H1 (cell line): ENCODE measurements around the gene UBE2H.

Source experiments
- CTCF ChIP-seq, 3 experiments: IDR thresholded peaks; 1 replicate in 2 of 3; 2 replicates in 1 of 3; pipeline versions ENCODE4 v1.5.1 to v1.6.1; 2011; ENCODE audit warnings: low read length in 3 of 3, mild to moderate bottlenecking in 3 of 3, inconsistent platforms in 2 of 3, low read depth in 1 of 3, moderate library complexity in 1 of 3; ENCODE audit not compliant: insufficient read depth in 1 of 3; ENCODE audit errors: control extremely low read depth in 1 of 3
- EZH2 ChIP-seq: fragments of 200-600 bp; sonication (generic); IDR thresholded peaks from 2 replicates; pipeline ENCODE4 v1.7.1; 2012; ENCODE audit warnings: low read depth, mild to moderate bottlenecking, moderate library complexity, low read length, inconsistent platforms; ENCODE audit not compliant: severe bottlenecking

DNA sequence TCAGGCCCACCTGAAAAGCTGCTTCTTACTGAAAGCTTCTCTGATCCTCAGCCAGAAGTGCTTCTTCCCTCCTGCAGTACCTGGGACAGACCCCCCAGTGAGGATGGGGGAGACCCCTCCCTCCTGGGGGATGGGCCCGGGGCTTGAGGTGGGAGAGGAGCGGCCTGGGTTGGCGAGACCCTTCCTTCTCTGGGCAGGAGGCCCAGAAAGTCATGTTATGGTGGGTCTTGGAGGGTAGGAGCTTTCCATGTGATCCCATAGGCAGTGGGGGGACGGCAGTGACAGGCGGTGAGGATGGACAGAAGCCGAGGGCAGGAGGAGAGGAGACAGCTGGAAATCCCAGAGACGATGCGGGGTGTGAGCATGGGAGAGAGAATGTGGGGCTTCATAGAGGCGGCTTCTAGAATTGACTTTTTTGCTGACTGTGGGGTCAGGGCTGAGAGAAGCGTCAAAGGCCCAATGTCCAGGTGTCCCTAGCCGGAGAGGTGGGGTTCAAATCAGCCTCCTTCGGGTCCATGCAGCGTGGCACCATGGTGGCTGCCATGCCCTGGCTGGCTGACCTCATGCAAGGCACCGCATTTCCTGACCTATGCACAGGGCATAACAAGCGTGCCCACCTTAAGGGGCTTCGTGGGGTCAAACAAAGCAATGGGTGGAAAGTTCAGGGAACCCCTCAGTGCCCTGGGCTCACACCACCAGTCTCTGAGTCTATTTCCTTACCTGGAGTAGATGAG is 154.0 kb downstream of the UBE2H start:
- TF ChIP-seq EZH2 (no peak), CTCF (IDR thresholded peaks at IDR 0.05; ENCODE audit: control extremely low read depth in 1 of 3, insufficient read depth in 1 of 3, low read depth in 1 of 3, low read length in 3 of 3) (no peak)
